ENCODE data around the gene DNASE2B.

Gene DNASE2B

GRCh38 chr1:84353695-84354094, 44.6 kb upstream of the DNASE2B start:
- H3K27ac ChIP-seq, result no peak overlapping the region
- H3K36me3 ChIP-seq, result no peaks in the 10 kb centered on the region
- no peak for TF ChIP-seq CTCF (IDR thresholded peaks at IDR 0.05; ENCODE audit: low read depth, low read length)
- DNase-seq, result no peak
- H3K27me3 ChIP-seq (ENCODE audit: insufficient read depth, low read depth, severe bottlenecking), result no peaks in the 10 kb centered on the region
- no peaks in the 10 kb centered on the region for H3K9me3 ChIP-seq (ENCODE audit: severe bottlenecking)
- no peak overlapping the region for H3K4me3 ChIP-seq (ENCODE audit: low read depth, low read length)

GRCh38 chr1:84355556-84355955, 42.7 kb upstream of the DNASE2B start:
- no peak overlapping the region for H3K4me3 ChIP-seq (ENCODE audit: low read depth, low read length)
- no peak for DNase-seq
- H3K9me3 ChIP-seq (ENCODE audit: severe bottlenecking), result no peaks in the 10 kb centered on the region
- H3K27ac ChIP-seq, result no peak overlapping the region
- no peaks in the 10 kb centered on the region for H3K27me3 ChIP-seq (ENCODE audit: insufficient read depth, low read depth, severe bottlenecking)
- H3K36me3 ChIP-seq, result no peaks in the 10 kb centered on the region
- TF ChIP-seq CTCF (IDR thresholded peaks at IDR 0.05; ENCODE audit: low read depth, low read length), result no peak

- no peaks in the 10 kb centered on the region for H3K9me3 ChIP-seq (ENCODE audit: severe bottlenecking)
- no peak for TF ChIP-seq CTCF (IDR thresholded peaks at IDR 0.05; ENCODE audit: low read depth, low read length)
- no peak overlapping the region for H3K4me3 ChIP-seq (ENCODE audit: low read depth, low read length)
- no peaks in the 10 kb centered on the region for H3K36me3 ChIP-seq
- no peak for DNase-seq
- no peak overlapping the region for H3K27ac ChIP-seq
- no peaks in the 10 kb centered on the region for H3K27me3 ChIP-seq (ENCODE audit: insufficient read depth, low read depth, severe bottlenecking)
Observed at GRCh38 chr1:84356881-84357280, 41.4 kb upstream of the DNASE2B start.

- H3K9me3 ChIP-seq (ENCODE audit: severe bottlenecking), result no peaks in the 10 kb centered on the region
- H3K27ac ChIP-seq, result no peak overlapping the region
- H3K36me3 ChIP-seq, result no peaks in the 10 kb centered on the region
- H3K27me3 ChIP-seq (ENCODE audit: insufficient read depth, low read depth, severe bottlenecking), result no peaks in the 10 kb centered on the region
- no peak overlapping the region for H3K4me3 ChIP-seq (ENCODE audit: low read depth, low read length)
- no peak for TF ChIP-seq CTCF (IDR thresholded peaks at IDR 0.05; ENCODE audit: low read depth, low read length)
- no peak for DNase-seq
Observed at GRCh38 chr1:84358695-84359094, 39.6 kb upstream of the DNASE2B start.

GRCh38 chr1:84360316-84360715, 38.0 kb upstream of the DNASE2B start:
- H3K4me3 ChIP-seq (ENCODE audit: low read depth, low read length), result no peak overlapping the region
- no peak for TF ChIP-seq CTCF (IDR thresholded peaks at IDR 0.05; ENCODE audit: low read depth, low read length)
- no peak overlapping the region for H3K27ac ChIP-seq
- H3K9me3 ChIP-seq (ENCODE audit: severe bottlenecking), result no peaks in the 10 kb centered on the region
- no peak for DNase-seq
- H3K27me3 ChIP-seq (ENCODE audit: insufficient read depth, low read depth, severe bottlenecking), result no peaks in the 10 kb centered on the region
- H3K36me3 ChIP-seq, result no peaks in the 10 kb centered on the region

GRCh38 chr1:84361796-84362195, 36.5 kb upstream of the DNASE2B start:
- Histone ChIP-seq H3K27me3 (ENCODE audit: insufficient read depth, low read depth, severe bottlenecking) (no peaks in the 10 kb centered on the region), H3K4me3 (ENCODE audit: low read depth, low read length) (no peak overlapping the region), H3K27ac (no peak overlapping the region), H3K36me3 (no peaks in the 10 kb centered on the region), H3K9me3 (ENCODE audit: severe bottlenecking) (no peaks in the 10 kb centered on the region)
- no peak for DNase-seq
- TF ChIP-seq CTCF (IDR thresholded peaks at IDR 0.05; ENCODE audit: low read depth, low read length), result no peak

Data from WERI-Rb-1 (cell line).